IPS DF 6.9 (cell line): ENCODE results near the gene NAB2.

Experiments used
- DNase-seq: peaks from one replicate; pipeline ENCODE4 v3.0.0-alpha.2; 2013; ENCODE audit warnings: low read depth, low spot score
- H3K27ac ChIP-seq: one replicate; pipeline ENCODE4 v1.5.1; 2013; ENCODE audit warnings: low read length, control low read depth
- H3K27me3 ChIP-seq: 2 replicates; pipeline ENCODE4 v1.6.1; 2013; ENCODE audit warnings: mild to moderate bottlenecking, low read length; ENCODE audit not compliant: control insufficient read depth, insufficient read depth
- H3K36me3 ChIP-seq: 2 replicates; pipeline ENCODE4 v1.6.1; 2013; ENCODE audit warnings: low read length; ENCODE audit not compliant: control insufficient read depth, insufficient read depth
- H3K4me1 ChIP-seq: 2 replicates; pipeline ENCODE4 v1.6.1; 2013; ENCODE audit warnings: low read length; ENCODE audit not compliant: control insufficient read depth, insufficient read depth
- H3K4me3 ChIP-seq: 2 replicates; pipeline ENCODE4 v1.5.1; 2013; ENCODE audit warnings: mild to moderate bottlenecking, low read length
- H3K9me3 ChIP-seq: 2 replicates; pipeline ENCODE4 v1.6.1; 2013; ENCODE audit warnings: low read length, inconsistent platforms; ENCODE audit not compliant: control insufficient read depth, insufficient read depth
- WGBS: extraction: QIAGEN DNeasy Blood & Tissue Kit; methylation state at CpG from one replicate; pipeline ENCODE4 v1.1.7; 2013; ENCODE audit warnings: mixed read lengths, missing lambda C conversion rate; ENCODE audit not compliant: insufficient read length, insufficient coverage; 5-methylcytosine and 5-hydroxymethylcytosine counted together

The NAB2 gene

DNA sequence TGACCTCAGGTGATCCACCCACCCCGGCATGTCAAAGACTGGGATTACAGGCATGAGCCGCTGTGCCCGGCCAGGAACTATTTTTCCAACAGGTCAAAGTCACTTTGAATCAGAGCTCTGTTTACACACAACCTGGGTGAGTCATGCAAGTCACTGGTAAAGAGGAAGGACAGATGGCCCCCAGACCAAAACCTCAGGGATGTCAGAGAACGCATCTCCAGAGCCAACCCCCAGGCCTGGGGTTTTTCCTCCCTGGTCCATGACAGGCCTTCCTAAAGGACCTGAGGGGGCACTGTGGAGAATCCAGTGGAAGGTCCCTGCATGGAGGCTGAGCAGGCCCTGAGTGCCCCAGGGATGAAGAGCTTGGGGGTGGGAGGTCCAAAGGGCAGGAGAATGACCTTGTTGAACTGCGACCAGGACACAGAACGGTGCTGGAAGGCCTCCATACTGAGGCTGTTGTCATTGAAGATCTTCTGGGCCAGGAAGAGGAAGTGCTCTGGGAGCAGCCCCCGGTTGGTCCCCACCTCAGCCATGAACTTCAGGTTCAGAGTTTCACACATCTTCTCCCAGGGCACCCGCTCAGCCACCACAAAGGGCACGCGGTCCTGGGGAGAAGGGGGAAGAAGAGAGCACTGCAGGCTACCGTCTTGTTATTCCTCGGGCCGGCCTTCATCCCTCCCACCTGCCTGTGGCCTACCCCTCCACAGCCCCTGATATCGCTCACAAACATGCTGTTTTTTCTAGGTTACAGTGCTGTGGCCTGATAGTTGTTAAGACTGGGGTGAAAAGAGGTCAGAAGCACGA lies 13.2 kb downstream of the NAB2 start:
- Histone ChIP-seq H3K9me3 (no peaks in the 10 kb centered on the region), H3K36me3 (peaks cover 2% of the 10 kb centered on the region; the same call in 1 of the 2 replicates), H3K27ac (no peak overlapping the region), H3K4me1 (no peaks in the 10 kb centered on the region), H3K4me3 (no peak overlapping the region), H3K27me3 (no peaks in the 10 kb centered on the region)
- WGBS = no CpG with 5 or more reads among the region's 15 CpGs
- no peak for DNase-seq

DNA sequence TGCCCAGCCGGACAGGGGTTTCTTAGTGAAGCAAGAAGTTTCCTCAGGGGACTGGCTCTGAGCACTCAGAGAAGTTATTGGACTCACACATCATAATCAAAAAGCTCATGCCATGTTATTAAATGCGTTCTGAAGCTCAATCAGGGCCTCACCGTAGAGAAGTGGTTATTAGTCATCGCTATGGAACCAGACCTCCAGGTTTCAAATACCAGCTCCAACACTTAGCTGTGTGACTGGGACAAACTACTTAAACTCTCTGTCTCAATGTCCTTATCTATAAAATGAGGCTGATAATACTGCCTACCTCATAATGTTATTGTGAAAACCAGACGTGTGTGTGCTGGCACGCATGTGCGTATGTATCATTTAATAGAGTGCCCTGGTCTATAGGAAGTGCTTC lies 14.9 kb downstream of the NAB2 start:
- Histone ChIP-seq H3K27ac (no peak overlapping the region), H3K9me3 (no peaks in the 10 kb centered on the region), H3K4me3 (no peak overlapping the region), H3K4me1 (no peaks in the 10 kb centered on the region), H3K27me3 (no peaks in the 10 kb centered on the region), H3K36me3 (peaks cover 2% of the 10 kb centered on the region; the same call in 1 of the 2 replicates)
- no CpG with 5 or more reads among the region's 7 CpGs for WGBS
- no peak for DNase-seq

DNA sequence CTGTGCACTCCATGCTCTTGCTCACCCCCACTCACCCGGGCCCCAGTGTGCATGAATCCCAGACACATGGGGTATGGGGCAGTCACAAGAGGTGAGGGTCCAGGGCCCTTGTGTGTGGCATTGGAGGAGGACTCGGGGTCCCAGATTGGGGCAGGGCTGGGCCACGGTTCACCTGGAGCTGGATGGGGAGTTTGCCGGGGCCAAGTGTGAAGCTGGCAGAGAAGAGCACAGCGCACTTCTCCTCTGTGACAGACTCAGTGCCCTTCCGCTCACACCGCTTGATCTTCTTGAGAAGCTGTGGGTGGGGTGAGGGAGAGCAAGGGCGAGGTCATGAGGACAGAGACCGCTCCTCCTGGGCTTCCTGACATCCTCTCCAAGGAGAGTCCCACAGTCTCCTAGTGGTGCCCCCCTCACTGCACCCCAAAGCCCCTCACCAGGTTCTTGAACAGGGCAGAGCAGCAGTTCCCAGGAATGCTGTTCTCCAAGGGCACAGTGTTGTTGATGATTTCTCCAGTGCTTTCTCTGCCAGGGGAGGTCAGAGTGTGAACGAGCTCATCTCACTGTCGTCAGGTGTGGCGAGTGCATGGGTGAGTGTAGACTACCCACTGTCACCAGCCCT lies 15.5 kb downstream of the NAB2 start:
- no peak for DNase-seq
- peaks cover 2% of the 10 kb centered on the region; the same call in 1 of the 2 replicates for H3K36me3 ChIP-seq
- no CpG with 5 or more reads among the region's 12 CpGs for WGBS

DNA sequence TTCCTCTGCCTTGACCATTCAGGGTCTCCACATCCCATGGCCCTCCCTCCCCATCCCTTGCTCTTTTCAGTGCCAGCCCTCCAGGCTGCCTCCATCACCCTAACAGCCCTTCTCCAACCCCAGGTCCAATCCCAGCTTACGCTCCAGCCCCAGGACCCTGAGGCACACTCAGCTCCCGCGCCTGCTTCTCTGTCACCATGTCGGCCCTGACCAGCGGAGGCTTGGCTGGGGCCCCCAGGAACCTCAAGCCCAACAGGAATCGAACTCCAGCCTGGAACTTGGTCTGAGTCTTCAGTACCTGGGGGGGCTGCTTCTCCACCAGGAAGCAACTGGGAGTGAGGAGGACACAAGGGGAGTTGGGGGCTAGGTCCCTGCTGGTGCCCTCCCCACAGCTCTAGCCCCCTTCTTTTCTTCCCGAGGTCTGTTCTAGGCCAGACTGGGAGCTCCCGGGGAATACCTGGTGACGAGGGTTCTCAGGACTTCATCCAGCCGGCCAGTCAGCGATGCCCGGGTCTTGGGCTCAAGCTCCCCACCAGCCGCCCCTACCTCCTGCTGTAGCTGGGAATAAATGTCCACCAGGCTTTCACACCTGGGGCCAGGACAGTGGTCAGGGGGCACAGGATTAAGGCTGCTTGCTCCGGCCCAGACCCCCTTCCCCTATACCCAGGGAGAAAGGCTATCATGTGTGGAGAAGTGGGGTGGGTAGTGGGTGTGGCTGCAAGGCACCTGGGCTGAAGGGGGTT lies 16.3 kb downstream of the NAB2 start:
- no CpG with 5 or more reads among the region's 14 CpGs for WGBS
- H3K27ac ChIP-seq = no peak overlapping the region
- no peaks in the 10 kb centered on the region for H3K4me1 ChIP-seq
- peaks cover 2% of the 10 kb centered on the region; the same call in 1 of the 2 replicates for H3K36me3 ChIP-seq
- no peaks in the 10 kb centered on the region for H3K27me3 ChIP-seq
- no peaks in the 10 kb centered on the region for H3K9me3 ChIP-seq
- DNase-seq = no peak
- H3K4me3 ChIP-seq = no peak overlapping the region

More for the DNA sequence above, 15.5 kb downstream of the NAB2 start:
- Histone ChIP-seq H3K4me1 (no peaks in the 10 kb centered on the region), H3K4me3 (no peak overlapping the region), H3K9me3 (no peaks in the 10 kb centered on the region), H3K27ac (no peak overlapping the region), H3K27me3 (no peaks in the 10 kb centered on the region)

DNA sequence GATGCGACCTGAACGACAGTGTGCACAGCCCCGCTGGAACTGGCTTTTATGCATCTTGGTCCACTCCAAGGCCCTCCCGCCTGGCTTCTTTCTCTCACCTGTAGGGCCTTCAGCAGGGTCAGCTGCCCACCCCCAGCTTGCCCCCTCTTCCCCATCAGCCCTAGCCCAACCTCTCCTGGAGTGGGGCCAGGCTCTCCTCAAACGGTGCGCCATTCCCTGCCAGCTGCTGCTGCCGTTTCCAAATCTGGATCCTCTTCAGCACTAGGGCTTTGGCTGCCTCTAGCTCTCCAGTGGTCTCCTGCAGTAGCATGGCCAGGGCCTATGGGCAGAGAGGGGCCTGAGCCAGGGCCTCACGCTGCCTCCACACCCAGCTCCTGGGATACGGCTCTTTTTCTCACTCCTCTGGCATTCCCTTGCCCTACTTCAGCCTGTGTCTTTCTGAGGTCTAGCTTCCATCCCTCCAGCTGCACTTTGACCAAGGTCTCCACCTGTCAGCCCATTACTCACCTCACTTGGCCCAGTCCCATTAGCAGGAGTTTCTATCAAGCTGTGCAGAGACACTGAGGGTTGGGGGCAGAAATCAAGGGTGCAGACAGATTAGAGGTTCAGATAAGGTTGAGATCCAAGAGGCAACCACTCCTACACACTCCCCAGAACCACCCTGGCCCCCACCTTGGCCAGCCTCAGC lies 17.3 kb downstream of the NAB2 start:
- Histone ChIP-seq H3K36me3 (peaks cover 2% of the 10 kb centered on the region; the same call in 1 of the 2 replicates), H3K27ac (no peak overlapping the region), H3K4me3 (no peak overlapping the region), H3K9me3 (no peaks in the 10 kb centered on the region), H3K27me3 (no peaks in the 10 kb centered on the region), H3K4me1 (no peaks in the 10 kb centered on the region; the same call in 1 of the 2 replicates)
- no CpG with 5 or more reads among the region's 9 CpGs for WGBS
- no peak for DNase-seq

DNA sequence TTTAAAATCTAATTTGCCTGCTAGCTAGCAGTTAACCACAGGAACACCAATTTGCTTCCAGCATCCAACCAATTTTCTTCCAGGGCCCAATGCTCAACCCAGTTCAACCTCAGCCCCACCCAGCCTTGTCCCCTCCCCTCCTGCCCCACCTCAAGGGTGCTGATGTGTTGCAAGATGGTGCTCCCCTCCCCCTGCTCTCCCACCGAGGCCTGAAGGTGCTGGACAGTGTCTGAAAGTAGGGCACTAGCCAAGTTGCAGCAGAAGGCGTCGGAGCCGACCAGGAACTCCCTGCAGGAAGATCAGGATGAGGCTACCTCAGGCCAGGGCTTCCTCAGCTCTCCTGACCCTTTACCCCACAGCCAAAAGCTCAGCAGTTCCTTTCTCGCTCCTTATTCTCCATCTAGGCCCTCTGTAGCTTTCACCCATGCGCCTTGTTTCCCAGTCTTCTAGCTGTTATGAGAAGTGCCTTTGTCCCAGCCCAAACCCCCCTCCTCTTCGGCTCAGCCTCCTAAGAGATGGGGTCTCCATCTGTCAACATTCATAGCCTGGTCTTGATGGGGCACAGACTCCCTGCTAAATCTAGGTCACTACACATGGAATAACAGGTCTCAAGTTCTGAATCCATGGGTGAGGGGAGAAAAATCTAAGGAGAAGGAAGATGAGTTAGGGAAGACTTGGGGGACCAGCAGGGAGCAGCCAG lies 18.7 kb downstream of the NAB2 start:
- WGBS = no CpG with 5 or more reads among the region's 7 CpGs
- no peaks in the 10 kb centered on the region for H3K27me3 ChIP-seq
- no peaks in the 10 kb centered on the region for H3K9me3 ChIP-seq
- H3K27ac ChIP-seq = no peak overlapping the region
- no peak overlapping the region for H3K4me3 ChIP-seq
- H3K4me1 ChIP-seq = peaks cover 2% of the 10 kb centered on the region; the same call in 1 of the 2 replicates
- DNase-seq = no peak
- peaks cover 2% of the 10 kb centered on the region; the same call in 1 of the 2 replicates for H3K36me3 ChIP-seq

DNA sequence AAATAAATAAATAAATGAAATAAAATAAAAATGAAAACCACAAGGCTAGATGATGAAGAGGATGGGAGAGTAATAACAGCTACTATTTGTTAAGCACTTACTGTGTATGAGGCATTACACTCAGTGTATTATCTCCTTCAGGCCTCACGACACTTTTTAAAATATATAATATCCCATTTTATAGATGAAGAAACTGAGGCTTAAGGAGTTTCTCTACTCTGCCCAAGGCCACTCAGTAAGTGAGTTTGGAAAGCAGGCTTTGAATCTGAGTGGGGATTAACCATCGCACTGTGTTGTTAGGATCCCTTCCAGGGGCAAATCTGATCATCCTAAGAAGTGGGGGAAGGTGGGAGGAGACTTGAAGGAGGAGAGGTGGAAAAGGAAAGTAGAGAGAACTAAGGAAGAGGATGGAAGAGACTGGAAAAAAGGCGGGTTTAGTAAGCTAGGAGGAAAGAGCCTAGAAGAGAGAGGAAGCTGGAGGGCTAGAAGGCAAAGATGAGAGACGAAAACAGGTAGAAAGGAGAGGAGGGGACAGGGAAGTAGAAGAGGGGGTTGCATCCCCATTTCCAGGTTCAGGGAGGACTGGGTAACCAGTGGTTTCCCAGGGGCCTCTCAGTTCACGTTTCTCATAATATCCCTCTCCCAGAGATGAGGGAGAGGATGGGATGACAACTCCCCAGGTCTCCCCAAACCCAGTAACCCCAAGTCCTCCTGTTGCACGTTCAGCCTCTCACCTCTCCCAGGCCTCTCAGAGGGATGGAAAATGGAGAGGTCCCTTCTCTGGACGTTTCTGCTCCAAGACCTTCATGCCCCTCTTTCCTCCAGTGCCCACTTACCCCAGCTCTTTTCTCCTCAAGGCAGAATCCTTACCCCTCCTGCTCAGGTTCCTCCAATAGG lies 20.5 kb downstream of the NAB2 start:
- WGBS = no CpG with 5 or more reads among the region's 7 CpGs
- H3K4me3 ChIP-seq = no peak overlapping the region
- no peaks in the 10 kb centered on the region for H3K27me3 ChIP-seq
- no peak overlapping the region for H3K27ac ChIP-seq
- peaks cover 2% of the 10 kb centered on the region; the same call in 1 of the 2 replicates for H3K36me3 ChIP-seq
- H3K4me1 ChIP-seq = peaks cover 2% of the 10 kb centered on the region; the same call in 1 of the 2 replicates
- H3K9me3 ChIP-seq = no peaks in the 10 kb centered on the region
- no peak for DNase-seq

DNA sequence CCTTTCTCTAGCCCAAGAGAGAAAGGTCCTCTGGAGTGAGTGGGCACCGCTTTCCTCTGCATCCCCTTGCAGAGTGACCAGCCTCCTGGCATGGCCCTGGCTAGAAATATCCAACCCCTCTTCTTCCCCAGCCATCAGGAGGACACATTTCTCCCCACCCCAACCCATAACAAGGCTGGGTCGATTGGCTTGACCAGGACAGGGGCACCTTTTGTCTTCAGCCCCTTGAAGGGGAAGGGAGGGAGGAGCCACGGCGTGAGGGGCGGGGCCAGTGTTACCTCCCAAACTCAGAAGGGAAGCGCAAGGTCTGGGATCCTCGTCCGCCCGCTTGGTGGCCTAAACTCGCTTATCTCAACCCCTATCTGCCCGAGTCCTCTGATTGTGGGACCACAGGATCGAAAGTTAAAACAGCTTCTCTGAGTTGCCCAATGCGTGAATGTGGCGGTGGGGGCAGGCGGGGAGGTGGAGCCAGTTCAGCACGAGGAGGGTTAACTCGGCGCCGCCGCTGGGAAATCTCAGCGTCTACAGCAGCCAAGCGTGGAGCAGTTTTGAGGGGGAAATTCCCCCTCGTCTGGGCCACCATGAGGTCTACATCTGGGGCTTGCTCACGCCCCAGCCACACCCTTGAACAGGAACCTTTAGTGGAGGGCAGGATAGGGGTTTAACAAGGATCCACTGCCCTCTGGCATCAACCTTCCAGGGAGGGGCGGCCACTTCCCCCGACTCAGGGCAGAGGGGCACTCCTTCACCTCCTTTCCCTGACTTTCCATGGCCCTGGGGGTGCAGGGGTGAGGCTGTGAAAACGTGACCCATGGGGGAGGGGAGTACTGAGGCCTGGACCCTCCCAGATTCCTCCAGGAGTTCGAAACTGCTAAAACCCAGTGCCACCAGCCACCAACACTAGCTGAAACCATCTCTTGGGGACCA lies 21.5 kb downstream of the NAB2 start:
- WGBS = no CpG with 5 or more reads among the region's 28 CpGs
- H3K4me1 ChIP-seq = peaks cover 2% of the 10 kb centered on the region; the same call in 1 of the 2 replicates
- no peak for DNase-seq
- H3K9me3 ChIP-seq = no peaks in the 10 kb centered on the region
- H3K27me3 ChIP-seq = no peaks in the 10 kb centered on the region
- peak overlapping the region; percentile 12 for H3K27ac ChIP-seq
- H3K4me3 ChIP-seq = peak overlapping the region; percentile 19; the same call in 1 of the 2 replicates
- peaks cover 2% of the 10 kb centered on the region; the same call in 1 of the 2 replicates for H3K36me3 ChIP-seq
